ENCODE measurements around the gene IFNA7.
"Not testable (repeated sequence)": the region's sequence is repeated elsewhere in the genome, so short reads cannot be mapped to it uniquely, and the experiment has no call there.

Gene IFNA7

DNA sequence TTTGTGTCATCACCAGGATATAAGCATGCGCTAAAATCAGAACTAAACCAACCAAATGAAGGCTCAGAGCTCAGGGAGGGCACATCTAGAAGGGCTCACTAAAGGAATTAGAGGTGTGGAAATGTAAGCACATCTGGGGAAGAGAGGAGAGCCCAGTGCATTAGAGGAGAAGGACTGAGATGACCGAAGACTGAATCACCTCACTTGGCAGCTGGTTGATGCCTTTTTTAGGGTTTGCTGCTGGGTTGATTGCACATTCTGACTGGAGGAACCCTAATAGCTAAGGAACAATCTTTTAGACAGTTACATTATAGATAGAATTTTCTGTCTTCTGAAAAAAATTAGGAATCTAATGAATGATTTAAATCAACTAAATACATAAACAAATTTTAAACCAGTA is 27.3 kb downstream of the IFNA7 start:
- no peak for DNase-seq

DNA sequence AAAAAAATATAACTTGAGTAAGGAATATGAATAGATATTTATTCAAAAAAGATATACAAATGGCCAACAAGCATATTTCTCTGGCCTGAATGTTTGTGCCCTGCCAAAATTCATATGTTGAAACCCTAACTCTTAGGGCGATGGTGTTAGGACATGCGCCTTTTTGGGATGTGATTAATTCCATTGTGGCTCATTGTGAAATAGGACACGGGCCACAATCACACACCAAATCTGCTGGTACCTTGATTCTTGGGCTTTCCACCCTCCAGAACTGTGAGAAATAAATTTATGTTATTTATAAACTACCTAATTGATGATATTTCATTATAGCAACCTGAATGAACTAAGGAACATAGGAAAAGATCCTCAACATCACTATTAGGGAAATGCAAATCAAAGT is 29.8 kb downstream of the IFNA7 start:
- no peak for DNase-seq

DNA sequence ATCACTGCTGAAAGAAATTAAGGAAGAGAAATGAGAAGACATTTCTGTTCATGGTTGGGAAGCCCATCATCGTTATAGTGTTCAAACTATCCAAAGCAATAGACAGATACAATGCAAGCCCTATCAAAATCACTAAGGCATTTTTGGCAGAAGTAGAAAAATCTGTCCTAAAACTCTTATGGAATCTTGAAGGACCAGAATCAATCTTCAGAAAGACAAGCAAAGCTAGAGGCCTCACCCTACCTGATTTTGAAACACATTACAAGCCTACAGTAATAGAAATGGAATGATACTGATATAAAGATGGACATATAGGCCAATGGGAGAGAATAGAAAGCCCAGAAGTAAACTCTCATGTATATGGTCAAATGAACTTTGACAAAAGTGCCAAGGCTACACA is 30.7 kb downstream of the IFNA7 start:
- no peak for DNase-seq

DNA sequence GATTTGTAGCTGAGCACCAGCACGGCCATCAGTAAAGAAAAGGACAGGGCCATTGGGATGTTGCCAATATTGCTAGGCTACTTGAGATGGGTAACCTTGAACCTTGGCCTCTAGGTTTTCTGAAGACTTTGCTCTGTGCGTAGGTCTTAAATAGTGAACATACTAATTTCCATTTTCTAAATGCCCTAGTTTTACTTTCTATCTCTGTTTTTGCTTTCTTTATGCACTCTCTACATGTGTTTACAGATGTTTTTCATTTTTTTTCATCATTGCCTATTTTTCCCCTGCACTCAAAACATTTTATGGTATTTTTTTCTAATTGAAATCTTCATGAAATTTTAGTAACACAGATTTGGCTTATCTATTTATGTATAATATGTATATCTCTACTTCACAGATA is 35.4 kb downstream of the IFNA7 start, which contains the start of gene IFNA21:
TSS of gene IFNA21 (minus strand) at position 101 of the 400 bp plus-strand sequence. CDS start at position 53, 48 bp downstream.
- not testable (repeated sequence) for DNase-seq

DNA sequence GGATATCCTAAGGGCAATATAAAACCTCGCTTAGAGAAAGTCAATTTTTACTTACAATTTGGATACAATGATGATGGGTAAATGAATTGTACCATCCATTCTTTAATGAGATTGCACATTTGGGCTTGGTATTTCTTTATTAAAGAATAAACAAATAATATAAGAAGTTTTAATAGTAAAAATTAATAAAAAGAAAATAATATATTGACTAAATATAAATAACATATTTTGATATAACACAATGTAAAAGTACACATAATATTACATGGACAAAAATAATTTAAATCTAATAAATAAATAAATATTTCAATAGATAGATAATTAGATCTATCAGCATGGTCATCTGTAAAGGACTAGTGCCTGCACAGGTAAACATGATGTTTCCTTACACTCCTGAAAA is 36.5 kb downstream of the IFNA7 start:
- no peak for DNase-seq

DNA sequence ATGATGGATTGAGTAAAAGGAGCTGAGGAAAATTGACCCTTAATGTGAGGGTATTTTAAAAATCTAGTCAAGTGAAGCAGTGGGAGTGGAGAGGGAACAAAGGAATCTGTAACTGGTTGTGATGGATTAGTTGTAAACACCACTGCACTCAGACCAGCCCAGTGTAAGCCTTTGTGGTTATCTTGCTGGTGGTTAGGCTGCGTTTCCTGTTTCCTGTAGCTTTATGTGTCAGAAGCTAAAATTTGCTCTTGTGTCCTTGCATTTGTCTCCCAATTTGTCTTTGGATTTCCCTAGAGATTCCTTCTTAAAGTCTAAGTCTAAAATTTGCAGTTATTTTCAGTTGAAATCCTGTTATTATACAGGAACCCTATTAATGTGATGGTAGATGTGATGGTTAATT is 41.8 kb downstream of the IFNA7 start:
- no peak for DNase-seq

DNA sequence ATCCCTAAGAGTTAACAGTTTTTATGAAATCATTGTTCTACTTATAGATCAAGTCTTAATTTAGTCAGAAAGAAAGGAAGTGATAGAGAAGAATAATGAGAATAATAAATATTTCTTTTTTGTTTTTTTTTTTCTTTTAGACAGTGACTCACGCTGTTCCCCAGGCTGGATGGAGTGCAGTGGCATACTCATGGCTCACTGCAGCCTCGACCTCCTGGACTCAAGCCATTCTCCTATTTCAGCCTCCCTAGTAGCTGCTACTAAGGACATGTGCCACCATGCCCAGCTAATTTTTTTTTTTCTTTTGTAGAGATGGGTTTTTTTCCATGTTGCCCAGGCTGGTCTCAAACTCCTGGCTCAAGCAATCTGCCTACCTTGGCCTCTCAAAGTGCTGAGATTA is 46.5 kb downstream of the IFNA7 start:
- DNase-seq = no peak

DNA sequence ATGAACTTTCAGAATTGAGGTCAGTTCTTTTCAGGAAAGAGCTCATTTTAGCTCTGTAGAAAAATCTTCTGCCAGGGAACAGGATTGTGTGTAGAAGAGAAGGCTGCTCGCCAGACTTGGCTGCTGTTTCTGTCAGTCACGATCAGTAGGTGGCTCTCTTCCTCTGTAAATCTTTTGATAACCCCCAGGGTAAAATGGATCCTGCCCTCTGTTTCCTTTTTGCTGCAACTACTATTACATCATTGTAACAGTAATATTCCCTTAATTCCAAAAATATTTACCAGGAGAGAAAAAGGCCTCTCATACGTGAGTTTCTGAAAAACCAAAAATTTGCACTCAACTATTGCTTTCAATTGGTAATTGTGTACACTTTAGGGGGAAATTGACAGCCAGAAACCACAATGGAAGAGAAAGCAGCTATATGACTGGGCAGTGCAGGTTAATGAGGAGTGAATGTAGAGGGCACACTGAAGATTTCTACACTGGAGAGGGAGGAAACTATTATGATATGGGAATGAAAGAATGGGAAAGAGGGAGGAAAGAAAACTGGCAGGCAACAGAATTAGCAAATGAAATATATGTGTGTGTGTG is 47.9 kb downstream of the IFNA7 start:
- DNase-seq = peak; percentile 25

DNA sequence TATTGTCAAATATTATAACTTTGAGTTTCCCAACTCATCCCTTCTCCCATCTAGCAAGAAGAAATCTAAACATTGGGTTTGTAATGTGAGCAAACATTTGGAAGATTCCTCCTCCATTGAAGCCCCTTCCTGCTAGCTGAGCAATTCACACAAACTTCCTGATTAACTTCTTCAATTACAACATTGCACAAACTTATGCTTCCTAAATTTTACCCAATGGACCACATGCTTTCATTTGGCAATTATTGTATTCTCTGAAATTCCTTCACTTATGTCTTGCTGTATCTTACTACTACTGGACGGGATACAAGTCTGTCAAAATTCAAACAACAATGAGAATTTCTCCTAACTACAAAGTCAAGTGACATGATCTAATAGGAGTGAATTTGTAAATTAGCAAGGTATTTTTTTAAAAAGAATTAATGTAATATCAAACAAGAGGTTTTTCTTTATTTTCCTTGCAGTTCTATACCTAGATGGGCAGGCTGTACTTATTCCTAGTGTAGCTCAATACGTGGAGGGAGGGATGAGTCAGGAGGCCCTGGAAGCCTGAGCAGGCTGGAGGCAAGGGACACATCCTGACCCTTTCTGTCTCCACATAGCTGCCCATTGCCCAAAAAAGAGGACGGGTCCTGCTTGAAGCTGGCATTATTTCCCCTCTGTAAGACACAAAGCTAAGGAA is 48.5 kb downstream of the IFNA7 start:
- DNase-seq = no peak

Data from right hindlimb (tissue), 1 donor.